Stimulated activated CD8-positive, alpha-beta memory T cell treated with anti-CD3 and anti-CD28 coated beads, Interleukin-15, amount 100 ng/mL, for 48 hours (primary cell): ENCODE measurements around the gene S100B.
A peak's percentile ranks its signal among the peaks of the same experiment; 100 is the strongest.
"Not testable (repeated sequence)": the region's sequence is repeated elsewhere in the genome, so short reads cannot be mapped to it uniquely, and the experiment has no call there.

Experiments
- DNase-seq, 2 donors: peaks; one replicate each; pipeline ENCODE4 v3.0.0-alpha.2; 2020; ENCODE audit warnings: low read depth in 2 of 2

S100B gene

GRCh38 chr21:46604975-46605766, at the start of gene S100B:
TSS of gene S100B (minus strand) at chr21:46605082. CDS start at chr21:46602415, 2,667 bp downstream.
- no peak for DNase-seq

- no peak for DNase-seq
Observed at GRCh38 chr21:46651121-46651520, 46.2 kb upstream of the S100B start.

GRCh38 chr21:46650476-46651098, 45.7 kb upstream of the S100B start:
- no peak for DNase-seq

DNA sequence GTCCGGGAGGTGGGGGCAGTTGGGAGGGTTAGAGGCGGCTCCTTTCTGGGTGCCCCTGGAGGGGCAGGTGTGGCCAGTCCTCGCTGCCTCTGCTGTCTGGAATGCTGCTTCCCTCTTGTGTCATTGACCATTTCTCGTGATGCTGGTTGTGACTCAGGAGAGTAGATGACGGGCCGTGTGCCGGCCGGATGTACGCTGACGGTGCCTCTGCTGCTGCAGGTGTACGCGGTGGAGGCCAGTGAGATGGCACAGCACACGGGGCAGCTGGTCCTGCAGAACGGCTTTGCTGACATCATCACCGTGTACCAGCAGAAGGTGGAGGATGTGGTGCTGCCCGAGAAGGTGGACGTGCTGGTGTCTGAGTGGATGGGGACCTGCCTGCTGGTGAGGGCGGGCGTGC, 44.5 kb upstream of the S100B start:
- DNase-seq: no peak

DNA sequence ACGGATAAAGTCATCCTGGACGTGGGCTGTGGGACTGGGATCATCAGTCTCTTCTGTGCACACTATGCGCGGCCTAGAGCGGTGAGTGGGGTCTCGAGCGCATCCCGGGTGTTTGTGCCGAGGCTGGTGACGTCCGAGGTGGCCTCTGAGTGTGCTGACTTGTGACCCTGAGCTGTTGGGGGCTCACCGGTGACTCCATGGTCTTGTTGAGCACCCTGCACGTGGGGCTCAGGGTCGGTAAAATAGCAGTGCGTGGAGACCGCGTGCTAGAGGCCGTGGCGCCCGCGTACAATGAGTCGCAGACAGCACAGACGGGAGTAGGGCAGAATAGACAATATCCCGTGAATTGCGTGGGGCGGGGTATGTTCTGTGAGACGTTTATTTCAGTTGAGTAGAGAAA, 43.7 kb upstream of the S100B start:
- DNase-seq: no peak

- DNase-seq: no peak
Observed at GRCh38 chr21:46646541-46647154, 41.8 kb upstream of the S100B start.

DNA sequence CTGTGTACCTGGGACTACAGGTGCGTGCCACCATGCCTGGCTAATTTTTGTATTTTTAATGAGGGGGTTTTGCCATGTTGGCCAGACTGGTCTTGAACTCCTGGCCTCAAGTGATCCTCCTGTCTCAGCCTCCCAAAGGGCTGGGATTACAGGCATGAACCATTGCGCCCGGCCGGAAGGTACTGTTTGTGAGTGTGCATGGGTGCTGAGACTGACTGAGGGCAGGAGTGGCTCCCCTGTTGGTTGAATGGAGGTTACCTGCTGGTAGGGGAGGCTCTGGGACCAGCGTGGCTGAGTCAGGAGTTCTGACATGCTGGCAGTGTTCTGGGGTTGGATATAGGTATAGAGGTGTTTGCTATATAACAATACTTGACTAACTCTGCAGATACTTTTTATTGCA, 41.0 kb upstream of the S100B start:
- no peak for DNase-seq

GRCh38 chr21:46643379-46644177, 38.7 kb upstream of the S100B start:
- DNase-seq: no peak

- DNase-seq: no peak
Observed at GRCh38 chr21:46641656-46642055, 36.8 kb upstream of the S100B start.

DNA sequence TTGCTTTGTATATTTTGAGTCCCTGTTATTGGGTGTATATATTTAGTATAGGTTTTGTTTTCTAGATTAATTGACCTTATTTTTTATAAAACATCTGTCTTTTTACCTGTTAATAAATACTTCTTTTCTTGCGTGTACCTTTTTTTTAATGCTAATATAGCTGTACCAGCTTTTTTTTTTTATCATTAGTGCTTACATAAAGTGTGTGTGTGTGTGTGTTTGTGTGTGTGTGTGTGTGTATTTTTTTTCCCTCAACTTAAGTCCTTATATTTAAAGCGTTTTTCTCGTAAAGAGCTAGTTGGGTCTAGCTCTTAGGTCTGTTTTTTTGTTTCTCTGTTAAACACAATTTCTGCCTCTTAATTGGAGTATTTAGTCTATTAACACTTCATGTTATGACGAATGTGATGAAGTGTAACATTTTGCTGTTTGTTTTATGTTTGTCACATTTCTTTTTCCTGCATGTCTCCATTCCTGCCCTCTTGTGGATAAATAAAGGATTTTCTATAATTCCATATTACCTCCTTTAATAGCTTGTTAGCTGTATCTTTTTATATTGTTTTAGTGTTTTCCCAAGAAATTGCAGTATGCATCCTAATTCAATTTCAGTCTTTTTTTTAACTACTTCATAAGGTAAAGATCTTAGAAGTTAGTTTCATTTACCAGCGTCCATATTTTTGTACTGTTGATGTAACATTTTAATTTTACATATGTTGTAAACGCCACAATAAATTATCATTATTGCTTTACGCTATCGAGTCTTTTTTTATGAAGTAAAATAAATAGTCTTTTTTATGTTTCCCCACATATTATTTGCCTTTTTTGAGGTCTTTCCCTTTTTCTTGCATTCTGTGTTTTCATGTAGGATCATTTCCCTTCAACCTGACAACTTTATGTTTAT, 34.9 kb upstream of the S100B start:
- no peak for DNase-seq

DNA sequence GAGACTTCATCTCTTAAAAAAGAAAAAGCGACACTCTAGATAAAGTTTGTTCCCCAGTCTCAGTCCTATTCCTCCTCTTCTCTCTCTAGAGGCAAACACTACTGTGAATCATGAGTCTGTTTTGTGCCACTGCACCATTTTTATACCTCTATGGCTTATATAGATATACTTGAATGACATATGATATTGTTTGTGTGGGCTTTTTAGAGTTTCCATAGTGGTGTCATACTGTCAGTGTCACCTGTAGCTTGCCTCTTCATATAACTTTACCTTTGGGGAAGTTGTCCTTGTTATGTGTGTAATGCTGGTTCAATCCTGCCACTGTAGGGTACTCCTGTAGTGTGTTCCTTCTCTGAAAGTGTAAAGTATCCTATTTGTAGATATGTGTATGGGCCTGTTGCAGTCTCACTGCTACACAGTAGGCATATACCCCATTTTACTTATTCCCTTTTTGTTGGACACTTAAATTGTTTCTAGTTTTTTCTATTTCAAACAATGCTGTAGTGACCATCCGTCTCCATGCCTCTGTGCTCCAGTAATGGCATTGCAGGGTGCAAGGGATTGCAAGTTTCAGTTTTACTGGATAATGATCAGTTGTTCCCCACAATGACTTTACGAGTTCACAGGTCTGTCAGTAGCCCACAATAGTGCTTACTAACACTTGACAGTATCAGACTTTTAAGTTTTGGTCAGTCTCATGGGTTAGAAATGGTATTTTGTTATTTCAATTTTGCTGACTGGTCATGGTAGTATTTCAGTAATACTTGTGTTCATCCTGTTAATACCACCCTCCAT, 33.3 kb upstream of the S100B start:
- DNase-seq: no peak

DNA sequence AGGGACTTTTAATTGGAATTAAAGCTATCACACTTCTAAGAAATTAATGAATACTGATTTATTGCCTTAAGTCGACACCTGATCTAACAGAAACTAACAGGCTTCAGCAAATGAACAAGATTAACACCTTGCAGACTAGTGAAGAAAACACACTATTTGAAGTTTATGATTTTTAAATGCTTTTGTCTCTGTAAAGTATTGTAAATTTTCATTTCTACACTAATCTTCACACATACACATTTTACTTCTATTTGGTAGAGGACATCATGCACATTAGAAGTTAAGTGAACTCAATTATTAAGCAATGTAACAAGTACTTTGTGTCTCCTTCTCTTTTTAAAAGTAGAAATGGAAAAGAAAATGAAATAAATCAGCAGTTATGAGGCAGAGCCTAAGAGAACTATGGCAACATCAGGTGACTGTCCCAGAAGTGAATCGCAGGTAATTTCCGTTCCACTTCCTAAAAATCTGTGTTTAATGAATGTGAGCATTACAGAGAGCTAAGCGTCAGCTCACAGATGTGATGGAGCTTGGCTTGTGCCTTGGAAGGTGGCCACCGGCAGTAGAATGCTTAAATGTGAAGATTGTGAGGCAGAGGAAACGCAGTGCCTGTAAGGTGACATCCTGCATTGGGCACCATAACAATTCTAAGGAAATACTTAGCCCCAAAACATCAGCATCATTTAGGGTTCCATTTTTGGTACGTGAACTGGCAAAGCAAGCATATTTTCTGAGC, 31.8 kb upstream of the S100B start:
- DNase-seq: no peak

GRCh38 chr21:46636181-46636512, 31.3 kb upstream of the S100B start:
- no peak for DNase-seq

DNA sequence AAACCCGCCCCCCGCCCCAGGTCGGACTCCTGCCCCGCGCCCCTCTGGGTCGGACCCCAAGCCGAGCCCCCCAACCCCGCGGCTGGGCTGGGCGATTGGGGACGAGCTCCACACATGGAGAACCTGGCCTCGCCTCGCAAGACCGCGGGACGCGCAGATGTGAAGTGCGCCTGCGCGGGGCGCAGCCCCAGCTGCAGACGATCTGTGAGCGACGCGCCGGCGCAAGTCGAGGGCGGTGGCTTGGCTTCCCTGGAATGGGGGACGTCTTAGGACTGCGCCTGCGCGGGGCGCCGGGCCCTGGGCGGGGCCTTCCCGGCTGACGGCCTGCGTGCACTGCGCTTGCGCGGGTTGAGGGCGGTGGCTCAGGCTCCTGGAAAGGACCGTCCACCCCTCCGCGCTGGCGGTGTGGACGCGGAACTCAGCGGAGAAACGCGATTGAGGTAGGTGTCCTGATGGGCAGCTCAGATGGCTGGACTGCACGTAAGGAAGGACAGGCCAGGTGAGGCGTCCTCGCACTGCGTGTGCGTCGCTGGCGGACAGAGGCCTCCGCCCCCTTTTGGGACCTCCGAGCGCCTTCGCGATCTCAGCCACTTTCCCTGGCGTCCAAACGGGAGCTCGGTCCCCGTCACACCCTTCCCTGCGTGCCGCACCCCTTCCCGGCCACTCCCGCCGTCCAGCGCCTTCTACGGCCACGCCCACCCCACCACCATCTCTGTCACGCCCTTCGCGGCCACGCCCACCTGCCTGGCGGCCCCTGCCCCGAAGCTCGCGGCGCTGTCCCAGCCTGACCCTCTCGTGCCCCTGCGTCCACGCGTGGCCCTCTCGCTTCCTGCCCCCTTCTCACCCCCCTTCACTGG, 30.7 kb upstream of the S100B start, which contains the start of gene PRMT2:
TSS of gene PRMT2 (plus strand) at position 351 of the 857 bp plus-strand sequence. CDS start 1,278 bp downstream, outside the sequence.
- peak; percentile 97 for DNase-seq

DNA sequence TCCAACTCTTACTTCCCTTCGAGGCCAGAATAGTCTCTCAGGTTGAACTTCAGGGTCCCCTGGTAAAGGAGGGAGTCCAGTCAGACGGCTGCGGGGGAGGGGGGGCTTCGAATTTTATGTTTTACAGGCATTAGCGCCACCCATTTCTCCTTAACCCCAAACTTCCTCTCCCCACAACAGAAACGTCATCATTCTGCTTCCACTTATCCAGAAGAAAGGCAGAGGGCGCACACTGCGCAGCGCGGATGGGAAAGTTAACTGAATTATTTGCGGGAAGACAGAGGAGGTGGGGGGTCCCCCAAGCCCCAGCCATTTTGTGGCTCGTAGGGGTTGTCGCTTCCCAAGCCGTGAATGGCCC, 30.1 kb upstream of the S100B start:
- no peak for DNase-seq

DNA sequence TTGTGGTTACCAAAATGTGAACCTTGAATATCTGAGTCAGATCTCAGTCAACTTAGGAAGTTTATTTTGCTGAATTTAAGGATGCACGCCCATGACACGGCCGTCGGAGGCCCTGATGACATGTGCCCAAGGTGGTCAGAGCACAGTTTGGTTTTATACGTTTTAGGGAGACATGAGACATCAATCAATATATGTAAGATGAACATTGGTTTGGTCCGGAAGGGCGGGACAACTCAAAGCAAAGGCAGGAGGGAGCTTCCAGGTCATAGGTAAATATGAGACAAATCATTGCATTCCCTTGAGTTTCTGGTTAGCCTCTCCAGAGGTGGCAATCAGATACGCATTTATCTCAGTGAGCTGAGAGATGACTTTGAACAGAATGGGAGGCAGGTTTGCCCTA, 29.5 kb upstream of the S100B start:
- no peak for DNase-seq

DNA sequence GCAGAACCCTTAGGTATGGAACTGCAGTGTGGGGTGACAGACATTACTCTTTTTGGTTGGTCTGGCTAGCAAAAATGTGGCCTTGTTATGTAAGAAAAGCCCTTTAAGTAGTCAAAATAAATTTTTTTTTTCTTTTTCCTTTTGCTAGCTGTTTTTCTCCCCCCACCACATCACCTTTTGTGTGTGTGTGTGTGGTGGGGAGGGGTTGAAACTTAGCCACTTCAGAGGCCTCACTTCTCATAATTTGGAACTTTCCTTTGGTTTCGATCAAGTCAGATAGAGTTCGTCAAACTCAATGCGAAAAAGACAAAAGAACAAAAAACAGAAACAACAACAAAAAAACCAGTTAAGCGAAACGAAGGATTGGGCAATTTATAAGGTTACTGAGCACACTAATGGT, 28.7 kb upstream of the S100B start:
- DNase-seq: no peak

DNA sequence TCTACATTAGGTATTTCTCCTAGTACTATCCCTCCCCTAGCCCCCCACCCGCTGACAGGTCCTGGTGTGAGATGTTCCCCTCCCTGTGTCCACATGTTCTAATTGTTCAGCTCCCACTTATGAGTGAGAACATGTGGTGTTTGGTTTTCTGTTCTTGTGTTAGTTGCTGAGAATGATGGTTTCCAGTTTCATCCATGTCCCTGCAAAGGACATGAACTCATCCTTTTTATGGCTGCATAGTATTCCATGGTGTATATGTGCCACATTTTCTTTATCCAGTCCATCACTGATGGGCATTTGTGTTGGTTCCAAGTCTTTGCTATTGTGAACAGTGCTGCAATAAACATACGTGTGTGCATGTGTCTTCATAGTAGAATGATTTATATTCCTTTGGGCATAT, 26.0 kb upstream of the S100B start:
- not testable (repeated sequence) for DNase-seq

- DNase-seq: no peak
Observed at GRCh38 chr21:46628868-46629267, 24.0 kb upstream of the S100B start.
